Endothelial cell of umbilical vein (primary cell): ENCODE results near the gene NECAB2. TPM values are rescaled to one million over a fixed set of nuclear protein-coding genes. Genes with fewer than 3 reads are reported as not detected.

Experiments used
- BruUV-seq: library from RNA; stranded (reverse); fragments of 400-500 nt; replicated peaks from 2 replicates; lab custom pipeline; 2021; lab: Mats Ljungman, UMichigan
- CTCF ChIA-PET: fragments of 300-600, 350-600 bp; sonication (Branson Sonifier 250); formaldehyde crosslinking; loops from one replicate; lab custom pipeline; 2021; ENCODE audit warnings: antibody characterized with exemption, inconsistent platforms; lab: Charles Lee
- POLR2A ChIA-PET: fragments of 300-600, 350-600 bp; sonication (Branson Sonifier 250); formaldehyde crosslinking; loops from one replicate; lab custom pipeline; 2021; ENCODE audit warnings: antibody characterized with exemption, inconsistent platforms; lab: Charles Lee
- DNase-seq: peaks from one replicate; pipeline ENCODE4 v3.0.0-alpha.2; 2011; ENCODE audit warnings: low read depth, low spot score
- FAIRE-seq: peaks from 2 replicates; lab custom pipeline; 2011; peaks lifted over from hg19 to GRCh38; lab: Jason Lieb, UNC
- H2AFZ ChIP-seq: 2 replicates; pipeline ENCODE4 v1.6.0; 2012; ENCODE audit warnings: low read depth, low read length, control low read depth, inconsistent platforms
- H3K27ac ChIP-seq: 2 replicates; pipeline ENCODE4 v1.5.1; 2011; ENCODE audit warnings: low read depth, mild to moderate bottlenecking, control low read depth, low read length, moderate library complexity; ENCODE audit not compliant: insufficient read depth
- H3K27me3 ChIP-seq, 2 experiments: 2 replicates each; pipeline versions ENCODE4 v1.6.0 to v1.6.1; 2011; ENCODE audit warnings: low read length in 2 of 2, mixed read lengths in 1 of 2; ENCODE audit not compliant: control insufficient read depth in 2 of 2, insufficient read depth in 2 of 2
- H3K36me3 ChIP-seq, 2 experiments: 2 replicates in 1 of 2; 3 replicates in 1 of 2; pipeline ENCODE4 v1.5.1; 2011; ENCODE audit warnings: low read length in 2 of 2, mild to moderate bottlenecking in 1 of 2, moderate library complexity in 1 of 2; ENCODE audit not compliant: control insufficient read depth in 2 of 2, insufficient read depth in 2 of 2; ENCODE audit errors: extremely low read depth in 1 of 2
- H3K4me1 ChIP-seq: 3 replicates; pipeline ENCODE4 v1.5.1; 2011; ENCODE audit warnings: mild to moderate bottlenecking, low read length; ENCODE audit not compliant: control insufficient read depth, insufficient read depth; ENCODE audit errors: extremely low read depth
- H3K4me2 ChIP-seq: 2 replicates; pipeline ENCODE4 v1.6.1; 2011; ENCODE audit warnings: low read length, control low read depth, mixed read lengths; ENCODE audit not compliant: insufficient read depth
- H3K4me3 ChIP-seq, 3 experiments: fragments of 200-600 bp in 1 of 3; sonication (generic), shearing (Covaris generic) in 1 of 3; replicated peaks in 1 of 3; 2 replicates each; pipeline ENCODE4 v1.5.1; 2011 to 2016; ENCODE audit warnings: control low read depth in 3 of 3, low read length in 3 of 3, mild to moderate bottlenecking in 2 of 3, inconsistent platforms in 1 of 3, low read depth in 1 of 3, moderate library complexity in 1 of 3; ENCODE audit not compliant: insufficient read depth in 1 of 3
- H3K79me2 ChIP-seq: 2 replicates; pipeline ENCODE4 v1.6.0; 2012; ENCODE audit warnings: low read length, inconsistent platforms; ENCODE audit not compliant: control insufficient read depth, insufficient read depth
- H3K9ac ChIP-seq: replicated peaks from 2 replicates; pipeline ENCODE3; 2011; ENCODE audit warnings: low read length, control low read depth; ENCODE audit not compliant: insufficient read depth; ENCODE audit errors: extremely low read depth
- H3K9me1 ChIP-seq: replicated peaks from 3 replicates; pipeline ENCODE4 v1.6.0; 2011; ENCODE audit warnings: mild to moderate bottlenecking, low read length; ENCODE audit not compliant: control insufficient read depth, insufficient read depth; ENCODE audit errors: extremely low read depth
- H3K9me3 ChIP-seq: replicated peaks from 2 replicates; pipeline ENCODE4 v1.5.1; 2012; ENCODE audit warnings: low read length, inconsistent platforms; ENCODE audit not compliant: control insufficient read depth, insufficient read depth
- H4K20me1 ChIP-seq: replicated peaks from 2 replicates; pipeline ENCODE3; 2011; ENCODE audit warnings: mild to moderate bottlenecking, low read length; ENCODE audit not compliant: control insufficient read depth, insufficient read depth; ENCODE audit errors: extremely low read depth
- EZH2 ChIP-seq: IDR thresholded peaks from 2 replicates; pipeline ENCODE4 v1.6.1; 2012; ENCODE audit warnings: borderline replicate concordance, low read depth, mild to moderate bottlenecking, moderate library complexity, low read length, inconsistent platforms; ENCODE audit not compliant: severe bottlenecking
- FOS ChIP-seq: IDR thresholded peaks from 2 replicates; pipeline ENCODE4 v1.6.1; 2011; ENCODE audit warnings: mild to moderate bottlenecking, low read length, moderate library complexity, borderline replicate concordance; ENCODE audit not compliant: insufficient read depth
- GATA2 ChIP-seq: IDR thresholded peaks from 2 replicates; pipeline ENCODE4 v1.7.0; 2011; ENCODE audit warnings: low read depth, mild to moderate bottlenecking, moderate library complexity, mixed read lengths, low read length; ENCODE audit not compliant: insufficient read length, insufficient read depth
- JUN ChIP-seq: IDR thresholded peaks from 2 replicates; pipeline ENCODE4 v1.6.1; 2011; ENCODE audit warnings: borderline replicate concordance, low read depth; ENCODE audit not compliant: insufficient read length, insufficient read depth
- MYC ChIP-seq: IDR thresholded peaks from one replicate; pipeline ENCODE4 v1.6.1; 2011; ENCODE audit warnings: mild to moderate bottlenecking, low read depth, low read length
- POLR2A ChIP-seq: IDR thresholded peaks from 2 replicates; pipeline ENCODE4 v1.6.1; 2012; ENCODE audit warnings: low read depth, mild to moderate bottlenecking, control low read depth, low read length
- POLR2AphosphoS5 ChIP-seq: IDR thresholded peaks from 2 replicates; pipeline ENCODE4 v1.6.1; 2012; ENCODE audit warnings: low read depth, mild to moderate bottlenecking, control low read depth, low read length, moderate library complexity; ENCODE audit not compliant: insufficient read depth
- dilution Hi-C: fragments of 300-500 bp; cut with MboI; formaldehyde crosslinking; loops from one replicate; pipeline ENCODE4 v1.15.0; 2019; ENCODE audit warnings: low sequenced_read_pairs; ENCODE audit not compliant: extremely low pct_ligation_motif_present
- intact Hi-C: fragments of 100-400 bp; cut with micrococcal nuclease; formaldehyde crosslinking; loops from one replicate; pipeline ENCODE4 v1.10.0; 2022
- polyA plus RNA-seq, 4 experiments: library from polyadenylated mRNA; depleted of rRNA in 3 of 4; stranded (reverse) in 3 of 4; unstranded in 1 of 4; fragments of >200 nt; gene quantifications; 2 replicates each; pipeline versions ENCODE4 v1.2.1 to v1.2.3, GENCODE V29; 2011 to 2012; ENCODE audit warnings: missing spikeins in 1 of 4
- total RNA-seq: library from RNA; stranded (reverse); gene quantifications from 2 replicates; pipeline ENCODE4 v1.2.3, GENCODE V29; 2021
- TF ChIP-seq, protein P1 (sequence below): IDR thresholded peaks from 2 replicates; pipeline ENCODE4 v1.6.1; 2011; ENCODE audit not compliant: insufficient read depth, insufficient read length
- TF ChIP-seq, protein P2 (sequence below), 2 donors: IDR thresholded peaks; 1 replicate in 1 of 2; 2 replicates in 1 of 2; pipeline ENCODE4 v1.5.1; 2011; ENCODE audit warnings: low read length in 2 of 2, mild to moderate bottlenecking in 2 of 2, moderate library complexity in 2 of 2, control low read depth in 1 of 2, inconsistent platforms in 1 of 2, low read depth in 1 of 2; ENCODE audit not compliant: insufficient read depth in 1 of 2; ENCODE audit errors: extremely low read depth in 1 of 2

The NECAB2 gene
- total and polyA plus RNA-seq, 2 donors (not counting 3 experiments of a cell fraction or from before 2014, with no cell fraction given), result 0.26 to 0.31 TPM

DNA sequence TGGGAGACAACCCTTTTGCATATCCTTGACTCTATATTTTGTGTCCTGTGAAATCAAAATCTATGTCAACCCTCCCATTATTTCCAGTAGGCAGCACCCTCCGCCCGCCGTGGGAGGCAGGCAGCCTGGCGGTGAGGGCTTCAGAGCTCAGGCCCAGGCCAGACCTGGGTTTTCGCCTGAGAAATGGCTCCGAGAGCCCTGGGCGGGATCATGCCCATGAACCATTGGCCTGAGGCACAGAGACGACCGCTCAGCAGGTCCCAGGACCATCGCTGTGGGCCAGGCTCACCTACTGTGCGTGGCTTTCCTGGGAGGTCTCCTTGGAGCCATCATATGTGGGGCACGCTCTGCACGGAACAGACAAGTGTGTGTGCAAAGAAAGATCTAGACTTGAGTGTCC, 80.8 kb downstream of the NECAB2 start:
- no peaks in the 10 kb centered on the region for H3K9me1 ChIP-seq
- DNase-seq (no peak), FAIRE-seq (no peak)
- POLR2A ChIA-PET, result no interaction called here
- no peaks in the 10 kb centered on the region for H4K20me1 ChIP-seq
- H3K4me3 ChIP-seq, result no peak overlapping the region
- no peak overlapping the region for H2AFZ ChIP-seq
- H3K79me2 ChIP-seq, result no peaks in the 10 kb centered on the region
- H3K4me2 ChIP-seq, result no peak overlapping the region
- H3K9ac ChIP-seq, result no peak overlapping the region
- no peaks in the 10 kb centered on the region for H3K9me3 ChIP-seq
- no peaks in the 10 kb centered on the region for H3K27me3 ChIP-seq
- no peaks in the 10 kb centered on the region for H3K4me1 ChIP-seq
- intact Hi-C loops (no loop called here), dilution Hi-C loops (no loop called here)
- no peak for TF ChIP-seq FOS
- TF ChIP-seq, protein P1, sequence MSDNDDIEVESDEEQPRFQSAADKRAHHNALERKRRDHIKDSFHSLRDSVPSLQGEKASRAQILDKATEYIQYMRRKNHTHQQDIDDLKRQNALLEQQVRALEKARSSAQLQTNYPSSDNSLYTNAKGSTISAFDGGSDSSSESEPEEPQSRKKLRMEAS, result no peak
- no peak for TF ChIP-seq MYC
- no peak for TF ChIP-seq POLR2AphosphoS5
- TF ChIP-seq, protein P2, sequence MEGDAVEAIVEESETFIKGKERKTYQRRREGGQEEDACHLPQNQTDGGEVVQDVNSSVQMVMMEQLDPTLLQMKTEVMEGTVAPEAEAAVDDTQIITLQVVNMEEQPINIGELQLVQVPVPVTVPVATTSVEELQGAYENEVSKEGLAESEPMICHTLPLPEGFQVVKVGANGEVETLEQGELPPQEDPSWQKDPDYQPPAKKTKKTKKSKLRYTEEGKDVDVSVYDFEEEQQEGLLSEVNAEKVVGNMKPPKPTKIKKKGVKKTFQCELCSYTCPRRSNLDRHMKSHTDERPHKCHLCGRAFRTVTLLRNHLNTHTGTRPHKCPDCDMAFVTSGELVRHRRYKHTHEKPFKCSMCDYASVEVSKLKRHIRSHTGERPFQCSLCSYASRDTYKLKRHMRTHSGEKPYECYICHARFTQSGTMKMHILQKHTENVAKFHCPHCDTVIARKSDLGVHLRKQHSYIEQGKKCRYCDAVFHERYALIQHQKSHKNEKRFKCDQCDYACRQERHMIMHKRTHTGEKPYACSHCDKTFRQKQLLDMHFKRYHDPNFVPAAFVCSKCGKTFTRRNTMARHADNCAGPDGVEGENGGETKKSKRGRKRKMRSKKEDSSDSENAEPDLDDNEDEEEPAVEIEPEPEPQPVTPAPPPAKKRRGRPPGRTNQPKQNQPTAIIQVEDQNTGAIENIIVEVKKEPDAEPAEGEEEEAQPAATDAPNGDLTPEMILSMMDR (IDR thresholded peaks at IDR 0.05; ENCODE audit: extremely low read depth in 1 of 2, insufficient read depth in 1 of 2, low read depth in 1 of 2, low read length in 2 of 2), result no peak
- no peak for TF ChIP-seq POLR2A
- TF ChIP-seq EZH2, result no peak
- TF ChIP-seq JUN, result no peak
- no peak for TF ChIP-seq GATA2
- H3K36me3 ChIP-seq, result peaks cover 3 to 13% of the 10 kb centered on the region in 2 experiments
- CTCF ChIA-PET, result no interaction called here
- BruUV-seq, result no TSS peak
- no peak overlapping the region for H3K27ac ChIP-seq
